OCI-M1 (cell line): ENCODE results near the gene STAT3.
A peak's percentile ranks its signal among the peaks of the same experiment; 100 is the strongest.

Source experiments
- DNase-seq: peaks from one replicate; lab custom pipeline; 2025; lab: John Stamatoyannopoulos, UW

STAT3 gene

GRCh38 chr17:42294469-42295398, 93.5 kb downstream of the STAT3 start:
- no peak for DNase-seq

DNA sequence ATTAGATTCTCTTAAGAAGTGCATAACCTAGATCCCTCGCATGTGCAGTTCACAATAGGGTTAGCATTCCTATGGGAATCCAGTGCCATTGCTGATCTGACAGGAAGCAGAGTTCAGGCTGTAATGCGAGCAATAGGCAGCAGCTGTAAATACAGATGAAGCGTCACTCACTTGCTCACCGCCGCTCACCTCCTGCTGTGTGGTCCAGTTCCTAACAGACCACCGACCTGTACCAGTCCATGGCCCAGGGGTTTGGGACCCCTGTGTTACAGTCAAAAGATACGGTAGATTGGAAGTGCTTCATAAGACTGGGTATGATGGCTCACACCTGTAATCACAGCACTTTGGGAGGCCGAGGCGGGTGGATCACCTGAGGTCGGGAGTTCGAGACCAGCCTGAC, 97.1 kb downstream of the STAT3 start:
- DNase-seq, result no peak

DNA sequence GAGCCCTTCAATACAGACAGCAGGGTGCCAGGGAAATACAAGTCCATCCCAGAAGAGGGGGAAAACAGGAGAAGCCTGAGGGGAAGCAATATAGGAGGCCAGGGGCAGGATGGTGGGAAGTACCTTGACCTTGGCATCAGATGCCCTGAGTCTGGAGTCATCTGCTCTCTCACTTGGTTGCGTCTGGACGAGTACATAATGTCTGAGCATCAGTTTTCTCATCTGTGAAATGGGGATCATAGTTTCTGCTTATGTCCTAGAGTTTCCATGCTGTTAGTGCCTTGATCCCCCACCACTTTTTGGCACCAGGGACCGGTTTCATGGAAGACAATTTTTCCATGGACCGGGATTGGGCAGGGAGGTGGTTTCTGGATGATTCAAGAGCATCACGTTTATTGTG, 97.7 kb downstream of the STAT3 start:
- DNase-seq, result no peak

- no peak for DNase-seq
Observed at GRCh38 chr17:42289611-42290181, 98.5 kb downstream of the STAT3 start.

DNA sequence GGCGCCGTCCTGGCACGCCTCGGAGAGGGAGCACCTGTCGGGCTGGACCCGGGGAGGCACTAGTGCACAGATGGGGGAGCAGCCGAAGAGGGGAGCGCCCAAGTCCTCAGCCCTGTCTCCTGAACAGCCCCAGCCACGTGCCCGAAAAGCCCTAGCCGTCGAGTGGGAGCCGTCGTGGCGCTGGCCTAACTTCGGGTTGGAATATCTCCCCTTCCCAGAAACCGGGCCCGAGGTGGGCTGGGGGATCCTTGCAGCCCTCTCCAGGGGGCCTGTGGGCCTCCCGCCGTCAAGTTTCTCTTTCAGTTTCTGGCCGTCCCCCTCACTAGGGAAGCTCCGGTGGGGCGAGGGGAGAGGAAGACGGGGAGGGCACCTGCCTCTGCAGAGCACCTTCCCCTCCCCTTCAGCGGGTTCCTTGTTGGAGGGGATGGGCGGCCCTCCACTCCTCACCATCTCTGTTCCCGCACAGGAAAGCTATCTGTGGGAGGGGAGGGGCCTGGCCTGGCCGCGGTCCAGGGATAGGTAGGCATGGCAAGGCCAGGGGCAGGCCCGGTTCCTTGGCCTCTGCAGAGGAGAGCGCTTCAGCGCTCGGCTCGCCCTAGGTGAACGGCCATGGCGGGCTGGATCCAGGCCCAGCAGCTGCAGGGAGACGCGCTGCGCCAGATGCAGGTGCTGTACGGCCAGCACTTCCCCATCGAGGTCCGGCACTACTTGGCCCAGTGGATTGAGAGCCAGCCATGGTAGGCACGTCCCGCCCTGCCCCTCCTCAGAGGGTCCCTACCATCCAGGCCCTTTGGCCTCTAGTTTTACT, 99.2 kb downstream of the STAT3 start:
- DNase-seq, result peak; percentile 75

DNA sequence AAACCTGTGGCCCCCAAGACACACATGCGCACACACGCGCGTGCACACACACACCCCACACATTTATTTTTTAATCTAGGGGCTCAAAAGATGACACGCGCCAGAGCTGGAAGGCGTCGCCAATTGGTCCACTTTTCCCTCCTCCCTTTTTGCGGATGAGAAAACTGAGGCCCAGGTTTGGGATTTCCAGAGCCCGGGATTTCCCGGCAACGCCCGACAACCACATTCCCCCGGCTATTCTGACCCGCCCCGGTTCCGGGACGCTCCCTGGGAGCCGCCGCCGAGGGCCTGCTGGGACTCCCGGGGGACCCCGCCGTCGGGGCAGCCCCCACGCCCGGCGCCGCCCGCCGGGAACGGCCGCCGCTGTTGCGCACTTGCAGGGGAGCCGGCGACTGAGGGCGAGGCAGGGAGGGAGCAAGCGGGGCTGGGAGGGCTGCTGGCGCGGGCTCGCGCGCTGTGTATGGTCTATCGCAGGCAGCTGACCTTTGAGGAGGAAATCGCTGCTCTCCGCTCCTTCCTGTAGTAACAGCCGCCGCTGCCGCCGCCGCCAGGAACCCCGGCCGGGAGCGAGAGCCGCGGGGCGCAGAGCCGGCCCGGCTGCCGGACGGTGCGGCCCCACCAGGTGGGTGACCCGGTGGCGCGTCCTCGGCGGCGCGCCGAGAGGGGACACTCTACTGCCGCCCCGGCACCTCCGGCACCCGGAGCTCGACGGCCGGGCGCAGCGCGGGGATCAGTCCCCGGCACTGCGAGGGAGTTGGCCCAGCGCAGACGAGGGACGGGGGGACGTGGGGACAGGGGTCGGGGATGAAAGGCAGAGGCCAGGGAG, 100.1 kb downstream of the STAT3 start, which contains the start of gene STAT5A:
STAT5A (plus strand) TSS at position 522 of the 826 bp plus-strand sequence. CDS start 914 bp downstream, outside the sequence.
- DNase-seq, result peak; percentile 69

DNA sequence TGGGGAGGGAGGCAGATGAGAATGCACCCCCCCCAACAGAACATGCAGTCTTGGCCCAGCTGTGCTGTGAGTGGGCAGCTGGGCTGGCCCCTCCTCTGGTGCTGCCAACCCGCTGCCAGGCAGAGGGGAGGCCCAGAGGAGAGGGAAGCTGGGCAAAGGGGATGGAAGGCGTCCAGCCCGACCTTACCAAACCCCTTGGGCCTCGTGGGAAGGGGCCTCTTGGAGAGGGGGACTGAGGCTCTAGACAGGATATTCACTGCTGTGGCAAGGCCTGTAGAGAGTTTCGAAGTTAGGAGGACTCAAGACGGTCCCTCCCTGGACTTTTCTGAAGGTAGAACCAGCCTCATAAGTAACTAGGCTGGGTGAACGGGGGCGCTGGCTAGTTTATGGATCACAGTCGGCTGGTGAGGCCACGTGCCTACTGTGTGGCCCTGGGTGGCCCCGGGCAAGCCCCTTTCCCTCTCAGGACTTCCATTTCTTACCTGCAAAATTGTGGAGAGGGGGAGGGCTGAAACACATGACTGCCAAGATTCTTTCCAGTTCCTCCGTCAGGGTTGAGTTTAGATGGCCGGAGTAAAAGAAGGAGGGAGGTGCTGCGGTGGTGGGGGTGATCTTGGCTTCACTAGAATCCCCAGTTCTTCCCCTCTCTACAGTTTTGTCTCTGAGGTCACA, 100.8 kb downstream of the STAT3 start:
- DNase-seq, result peak; percentile 72

DNA sequence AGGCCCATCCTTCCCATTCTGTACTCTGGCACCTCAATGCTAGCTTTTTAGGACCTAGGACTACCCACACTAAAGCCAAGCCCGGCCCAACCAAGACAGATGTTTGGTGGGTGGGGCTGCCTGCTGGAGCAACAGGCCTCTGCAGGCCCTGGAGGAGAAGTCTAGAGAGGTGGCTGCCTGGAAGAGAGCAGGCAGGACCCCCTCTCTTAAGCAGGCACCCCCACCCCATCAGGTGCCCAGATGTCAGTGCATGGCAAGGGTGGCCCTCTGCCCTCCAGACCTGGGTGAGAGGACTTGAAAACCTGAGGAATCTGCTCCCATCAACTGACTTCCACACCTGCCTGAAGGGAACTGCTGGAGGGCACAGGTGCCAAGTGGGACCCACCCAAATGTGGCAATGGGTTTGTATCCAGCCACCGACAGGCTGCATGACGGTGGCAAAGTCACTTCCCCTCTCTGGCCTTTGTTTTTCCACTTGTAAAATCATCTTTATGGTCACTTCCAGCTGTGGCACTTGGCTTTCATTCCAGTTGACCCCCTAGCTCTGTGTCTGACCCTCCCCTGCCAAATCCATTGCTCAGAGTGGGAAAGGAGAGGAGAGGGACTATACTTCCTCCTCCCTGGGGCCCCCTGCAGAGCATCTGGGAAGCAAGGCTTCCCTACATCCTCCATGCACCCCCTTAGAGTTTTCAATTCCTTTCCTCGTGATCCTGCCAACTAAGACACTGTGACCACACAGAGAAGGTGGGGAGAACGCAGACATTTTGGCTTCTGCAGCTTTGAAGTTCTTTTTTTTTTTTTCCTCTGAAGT, 101.6 kb downstream of the STAT3 start:
- DNase-seq, result peak; percentile 49

GRCh38 chr17:42285346-42286050, 102.7 kb downstream of the STAT3 start:
- DNase-seq, result no peak

DNA sequence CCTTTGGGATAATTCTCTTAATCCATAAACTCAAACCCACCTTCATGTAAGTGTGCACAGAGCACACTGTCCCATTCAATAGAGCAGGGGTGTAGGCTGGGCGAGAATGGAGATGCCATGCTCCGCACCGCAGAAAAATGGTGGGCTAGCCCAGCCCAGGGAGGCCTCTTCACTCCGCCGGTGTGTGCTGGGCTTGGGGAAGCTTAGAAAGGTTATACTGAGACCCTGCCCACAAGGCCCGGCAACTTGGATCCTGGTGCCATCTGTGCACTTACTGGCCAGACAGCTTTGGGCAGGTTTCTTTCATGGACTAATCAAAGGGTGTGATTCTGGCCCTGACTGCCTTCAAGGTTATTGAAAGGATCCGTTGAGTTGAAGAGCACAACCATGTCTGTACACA, 103.7 kb downstream of the STAT3 start:
- no peak for DNase-seq

DNA sequence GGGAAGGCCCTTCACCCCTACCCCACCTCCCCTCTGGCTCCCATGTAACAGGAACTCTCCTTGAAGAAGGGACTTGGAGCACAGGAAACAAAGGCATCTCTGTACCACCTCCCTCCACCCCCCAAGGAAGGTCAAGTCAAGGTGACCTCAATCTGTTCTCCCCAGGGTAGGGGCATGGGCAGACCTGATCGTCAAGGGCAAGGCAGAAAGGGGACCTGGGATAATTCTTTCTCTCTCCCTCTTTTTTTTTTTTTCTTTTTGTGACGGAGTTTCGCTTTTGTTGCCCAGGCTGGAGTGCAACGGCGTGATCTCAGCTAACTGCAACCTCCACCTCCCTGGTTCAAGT, 104.2 kb downstream of the STAT3 start:
- DNase-seq, result no peak

DNA sequence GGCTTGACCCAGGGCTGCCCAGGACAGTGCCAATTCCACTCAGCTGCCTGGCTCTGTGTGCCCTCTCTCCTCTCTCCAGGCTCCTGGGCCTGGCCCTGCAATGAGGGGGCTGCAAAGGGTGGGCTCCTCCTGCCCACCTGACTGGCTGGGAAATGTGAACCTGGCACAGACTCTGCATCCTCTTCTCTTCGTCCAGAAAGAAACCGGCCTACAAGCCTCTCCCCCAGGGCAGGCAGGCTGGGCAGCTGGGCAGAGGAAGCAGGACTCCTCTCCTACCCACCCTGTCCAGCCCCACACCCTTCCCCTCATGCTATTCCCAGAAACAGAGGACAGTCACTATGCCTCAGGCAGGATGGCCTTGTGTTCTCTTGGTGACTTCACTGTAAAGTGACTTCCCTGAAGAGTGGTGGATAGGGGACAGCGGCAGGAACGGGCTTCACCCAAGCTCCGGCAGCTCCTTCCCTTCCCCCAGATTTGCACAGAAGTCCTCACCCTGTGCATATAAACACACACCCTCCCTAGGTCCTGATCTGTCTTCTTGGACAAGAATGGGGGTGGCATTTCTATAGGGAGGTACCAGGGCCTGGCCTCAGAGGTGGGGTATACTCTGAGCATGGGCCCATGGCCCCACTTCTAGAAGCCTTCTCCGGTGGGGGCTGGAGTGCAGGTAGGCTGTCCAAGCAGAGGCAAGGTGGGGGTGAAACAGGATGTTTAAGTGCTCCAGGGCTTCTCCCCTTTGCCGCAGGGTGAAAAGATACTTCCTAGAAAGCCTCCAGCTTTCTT, 104.8 kb downstream of the STAT3 start:
- DNase-seq, result no peak

DNA sequence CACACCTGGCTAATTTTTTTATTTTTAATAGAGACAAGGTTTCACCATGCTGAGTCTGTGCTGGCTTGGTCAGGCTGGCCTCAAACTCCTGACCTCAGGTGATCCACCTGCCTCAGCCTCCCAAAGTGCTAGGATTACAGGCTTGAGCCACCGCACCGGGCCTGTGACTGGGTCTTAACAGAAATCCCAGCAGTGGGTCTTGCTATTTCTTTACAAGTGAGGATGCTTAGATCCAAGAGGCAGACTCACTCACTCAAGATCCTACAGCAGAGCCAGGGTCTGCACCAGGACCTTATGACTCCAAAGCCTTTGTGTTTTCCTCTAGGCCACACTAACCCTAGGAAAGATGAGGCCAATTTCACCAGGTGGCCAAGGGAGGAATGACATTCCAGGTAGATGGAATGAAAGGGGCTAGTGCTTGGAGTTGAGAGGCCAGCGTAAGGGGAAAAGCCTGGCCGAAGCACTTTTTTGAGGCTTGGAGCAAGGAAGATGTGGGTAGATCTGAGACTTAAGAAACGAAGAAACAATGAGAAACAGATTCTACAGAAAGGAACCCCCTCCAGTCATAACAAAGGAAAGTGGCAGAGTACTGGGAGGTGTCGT, 105.7 kb downstream of the STAT3 start:
- no peak for DNase-seq

DNA sequence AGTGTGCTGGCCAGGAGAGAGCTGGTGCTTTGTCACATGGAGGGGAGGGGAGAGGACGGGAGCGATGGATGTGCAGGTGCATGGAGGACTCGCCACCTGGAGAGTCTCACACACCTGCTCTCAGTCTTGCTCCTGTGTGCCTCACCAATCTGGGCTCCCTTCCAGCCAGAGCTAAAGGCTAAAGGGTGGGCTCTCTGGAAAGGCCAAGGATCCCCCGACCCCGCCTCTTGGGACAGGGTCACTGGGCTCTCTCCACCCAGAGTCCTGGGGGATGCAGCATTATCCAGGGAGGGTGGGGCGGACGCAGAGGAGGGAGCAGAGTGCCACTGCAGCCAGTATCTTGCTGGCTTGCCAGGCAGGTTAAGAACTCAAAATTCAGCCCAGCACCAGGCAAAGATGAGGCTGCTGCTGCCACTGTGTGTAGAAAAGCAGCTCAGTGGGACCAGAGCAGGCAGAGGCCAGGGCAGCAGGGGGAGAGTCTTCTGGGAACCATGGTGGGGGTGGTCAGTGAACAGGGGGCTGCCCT, 106.6 kb downstream of the STAT3 start:
- no peak for DNase-seq

DNA sequence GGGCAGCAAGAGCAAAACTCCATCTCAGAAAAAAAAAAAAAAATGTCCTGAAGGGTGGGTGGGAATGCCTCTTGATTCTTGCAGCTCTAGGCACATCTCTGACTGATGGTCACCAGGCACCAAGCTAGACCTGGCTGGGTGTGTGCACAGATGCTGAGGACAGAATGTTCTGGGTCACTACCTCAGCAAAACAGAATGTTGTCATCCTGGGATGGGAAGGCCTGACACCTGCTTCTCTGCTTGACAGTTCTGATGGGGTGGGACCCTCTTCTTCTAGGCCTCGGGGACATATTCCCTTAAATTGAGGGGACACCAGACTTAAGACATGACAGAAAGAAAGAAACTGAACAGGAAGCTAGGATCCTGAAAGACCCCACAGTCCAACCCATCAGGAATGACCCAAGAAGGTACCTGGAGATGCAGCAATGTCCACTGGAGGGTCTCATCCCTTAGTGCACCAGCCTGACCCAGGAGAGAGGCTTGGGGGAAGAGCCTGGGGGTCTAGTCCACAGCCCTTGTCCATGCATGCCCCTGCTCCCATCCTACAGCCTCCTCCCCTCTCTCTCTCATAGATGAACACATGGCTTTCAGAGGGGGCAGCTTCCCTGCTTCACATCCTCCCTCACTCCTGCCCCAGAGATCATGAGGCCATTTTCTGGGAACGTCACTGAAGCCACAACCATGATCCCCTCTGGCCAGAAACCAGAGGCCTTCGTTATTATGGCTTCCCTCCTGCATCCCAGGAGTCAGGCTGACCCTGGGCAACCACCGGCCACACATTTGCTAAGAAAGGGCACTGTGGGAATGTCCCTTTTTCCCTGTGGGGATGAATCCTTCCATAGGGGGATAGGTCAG, 108.2 kb downstream of the STAT3 start:
- DNase-seq, result no peak

- no peak for DNase-seq
Observed at GRCh38 chr17:42277342-42277712, 110.9 kb downstream of the STAT3 start.

GRCh38 chr17:42276609-42277341, 111.5 kb downstream of the STAT3 start:
- peak; percentile 85 for DNase-seq
